Heart right ventricle (tissue), 16 donors: ENCODE measurements around the gene NMNAT3. TPM values are rescaled to one million over a fixed set of nuclear protein-coding genes. Genes with fewer than 3 reads are reported as not detected.

ENCODE experiments used
- ATAC-seq, 8 donors: fragments of 200-7000 bp; cut with Tn5 transposase; one replicate each; pipeline ENCODE4 v1.9.1; 2020; ENCODE audit warnings: mild to moderate bottlenecking in 8 of 8, moderate library complexity in 8 of 8, moderate number of reproducible peaks in 1 of 8
- DNase-seq, 2 donors: peaks; one replicate each; pipeline ENCODE4 v3.0.0-alpha.2; 2020
- H3K27ac ChIP-seq, 10 donors: fragments of 200-600 bp; sonication (generic) in 2 of 10; one replicate each; pipeline versions ENCODE4 v1.5.0 to v1.8.0; 2020 to 2022; ENCODE audit warnings: mild to moderate bottlenecking in 3 of 10
- H3K27me3 ChIP-seq, 7 donors: fragments of 200-600 bp; one replicate each; pipeline ENCODE4 v1.8.0; 2021 to 2022; ENCODE audit warnings: mild to moderate bottlenecking in 2 of 7
- H3K36me3 ChIP-seq, 9 donors: fragments of 200-600 bp; sonication (generic) in 1 of 9; one replicate each; pipeline versions ENCODE4 v1.5.0 to v1.8.0; 2020 to 2022; ENCODE audit warnings: mild to moderate bottlenecking in 2 of 9
- H3K4me1 ChIP-seq, 9 donors: fragments of 200-600 bp; sonication (generic) in 1 of 9; one replicate each; pipeline versions ENCODE4 v1.5.0 to v1.8.0; 2020 to 2022; ENCODE audit warnings: mild to moderate bottlenecking in 4 of 9
- H3K4me3 ChIP-seq, 10 donors: fragments of 200-600 bp; sonication (generic) in 2 of 10; one replicate each; pipeline versions ENCODE4 v1.5.0 to v1.8.0; 2020 to 2022; ENCODE audit warnings: mild to moderate bottlenecking in 7 of 10, moderate library complexity in 2 of 10
- H3K9me3 ChIP-seq, 11 donors: fragments of 200-600 bp in 10 of 11; sonication (generic) in 2 of 11; one replicate each; pipeline versions ENCODE4 v1.5.0 to v1.8.0; 2013 to 2022; ENCODE audit warnings: mild to moderate bottlenecking in 2 of 11, control low read depth in 1 of 11, moderate library complexity in 1 of 11
- WGBS, 2 donors: extraction: QIAGEN DNeasy Blood & Tissue Kit; methylation state at CpG; one replicate each; pipeline ENCODE4 v1.1.7; 2013; ENCODE audit warnings: inconsistent platforms in 1 of 2; 5-methylcytosine and 5-hydroxymethylcytosine counted together
- intact Hi-C, 10 donors: fragments of 100-400 bp; cut with DNase I; formaldehyde crosslinking; loops; one replicate each; pipeline versions ENCODE4 v1.11.1 to v1.14.2; 2022
- polyA plus RNA-seq, 2 donors: library from polyadenylated mRNA; stranded (reverse); fragments of 200-250 nt; gene quantifications; one replicate each; pipeline ENCODE4 v1.2.3, GENCODE V29; 2013
- total RNA-seq, 10 donors: library from RNA; stranded (reverse); fragmentation: NEBNext Ultra II Directional in 3 of 10; extraction: Animal tissue kit (Norgen Biotek cat#: 25700) in 3 of 10; gene quantifications; one replicate each; pipeline versions ENCODE4 v1.2.1 to v1.2.4, GENCODE V29; 2021 to 2023
- TF ChIP-seq, protein P1 (sequence below), 9 donors: fragments of 200-600 bp; sonication (generic) in 2 of 9; IDR thresholded peaks; one replicate each; pipeline versions ENCODE4 v1.5.0 to v1.8.0; 2021 to 2022; ENCODE audit warnings: antibody characterized with exemption in 9 of 9, mild to moderate bottlenecking in 5 of 9, moderate library complexity in 1 of 9
- donor health status: Arrhythmogenic right ventricular cardiomyopathy.
- donor health status: ischemic (EF 13 %, LVEDD 7.1; RV severe dilation, severe dysfunction).
- donor health status: healthy with polysubstance abuse.
- donor health status: DM: no; HTN: yes; CAD: no.
- donor health status: DM: no; HTN: no; CAD: no.
- donor health status: ischemic (EF 25% LVEDD 6.9; RV normal size, moderate dysfunction).
- donor health status: ischemic (EF 25% LVEDD 5.7; RV mildly dilated, moderate dysfunction).
- donor health status: healthy.
- donor health status: DM: yes; HTN: yes; CAD: no.
- donor health status: Ischemic cardiomyopathy.
- donor health status: ischemic (EF 35%, LVEDD 5.7; RV mildly dilated, moderate dysfunction).
- donor health status: nonischemic (EF 11% LVEDD 7.7; RV severe dilation, severe dysfunction).
- donor health status: DM: yes; HTN: yes; CAD: no.
- donor health status: PGD.
- donor health status: ischemic (EF 29% LVEDD 5.4; RV normal size, mild dysfunction).
- donor health status: nonischemic (EF 23%, LVEDD 6.1; RV moderate dilation, normal function).

Gene NMNAT3
- total and polyA plus RNA-seq, 12 donors = 6.2 to 15.3 (median 12.7) TPM

DNA sequence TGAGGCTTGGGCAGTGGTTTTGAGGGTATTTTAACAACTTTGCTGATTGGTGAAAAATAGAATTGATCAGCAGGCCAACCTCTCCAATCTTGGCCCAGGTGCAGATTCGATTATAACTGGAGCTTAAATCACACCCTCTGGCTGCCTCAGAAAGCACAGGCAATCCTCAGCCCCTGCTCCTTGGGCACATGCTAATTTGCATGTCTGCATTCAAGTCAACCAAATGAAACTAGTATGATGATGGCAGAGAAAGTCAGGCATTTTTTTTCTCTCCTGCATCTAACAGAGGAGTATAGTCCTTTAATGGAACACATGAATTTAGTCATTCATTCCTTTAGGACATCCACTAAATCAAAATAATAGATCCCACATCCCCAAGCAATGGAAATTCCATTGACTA is 16.8 kb upstream of the NMNAT3 start:
- intact Hi-C loops = no loop called here
- no peaks in the 10 kb centered on the region for H3K27me3 ChIP-seq
- H3K4me3 ChIP-seq = no peak overlapping the region
- DNase-seq = no peak
- WGBS, 2 donors = 74 to 75% methylated on average over 1 of the region's 1 CpG
- TF ChIP-seq, protein P1, sequence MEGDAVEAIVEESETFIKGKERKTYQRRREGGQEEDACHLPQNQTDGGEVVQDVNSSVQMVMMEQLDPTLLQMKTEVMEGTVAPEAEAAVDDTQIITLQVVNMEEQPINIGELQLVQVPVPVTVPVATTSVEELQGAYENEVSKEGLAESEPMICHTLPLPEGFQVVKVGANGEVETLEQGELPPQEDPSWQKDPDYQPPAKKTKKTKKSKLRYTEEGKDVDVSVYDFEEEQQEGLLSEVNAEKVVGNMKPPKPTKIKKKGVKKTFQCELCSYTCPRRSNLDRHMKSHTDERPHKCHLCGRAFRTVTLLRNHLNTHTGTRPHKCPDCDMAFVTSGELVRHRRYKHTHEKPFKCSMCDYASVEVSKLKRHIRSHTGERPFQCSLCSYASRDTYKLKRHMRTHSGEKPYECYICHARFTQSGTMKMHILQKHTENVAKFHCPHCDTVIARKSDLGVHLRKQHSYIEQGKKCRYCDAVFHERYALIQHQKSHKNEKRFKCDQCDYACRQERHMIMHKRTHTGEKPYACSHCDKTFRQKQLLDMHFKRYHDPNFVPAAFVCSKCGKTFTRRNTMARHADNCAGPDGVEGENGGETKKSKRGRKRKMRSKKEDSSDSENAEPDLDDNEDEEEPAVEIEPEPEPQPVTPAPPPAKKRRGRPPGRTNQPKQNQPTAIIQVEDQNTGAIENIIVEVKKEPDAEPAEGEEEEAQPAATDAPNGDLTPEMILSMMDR (IDR thresholded peaks at IDR 0.05) = no peak
- no peaks in the 10 kb centered on the region for H3K4me1 ChIP-seq
- no peak overlapping the region for H3K27ac ChIP-seq
- H3K36me3 ChIP-seq = no peaks in the 10 kb centered on the region
- no peak for ATAC-seq
- no peaks in the 10 kb centered on the region for H3K9me3 ChIP-seq

- Histone ChIP-seq H3K27ac (no peak overlapping the region), H3K27me3 (no peaks in the 10 kb centered on the region), H3K4me1 (peaks cover 0 to 5% (median 0%) of the 10 kb centered on the region in 9 donors), H3K9me3 (no peaks in the 10 kb centered on the region), H3K36me3 (no peaks in the 10 kb centered on the region), H3K4me3 (no peak overlapping the region)
- DNase-seq (no peak), ATAC-seq (peak in 2 of 8 donors; percentile 37 to 73)
- TF ChIP-seq, protein P1 (IDR thresholded peaks at IDR 0.05) = no peak
- intact Hi-C loops = no loop called here
Observed at GRCh38 chr3:139691619-139692018, 13.8 kb upstream of the NMNAT3 start.

GRCh38 chr3:139689708-139690228 is 12.0 kb upstream of the NMNAT3 start:
- intact Hi-C loops = no loop called here

GRCh38 chr3:139689122-139689521 is 11.3 kb upstream of the NMNAT3 start:
- Histone ChIP-seq H3K27me3 (no peaks in the 10 kb centered on the region), H3K4me1 (peaks cover 0 to 5% (median 0%) of the 10 kb centered on the region in 9 donors), H3K27ac (no peak overlapping the region), H3K36me3 (no peaks in the 10 kb centered on the region), H3K4me3 (no peak overlapping the region), H3K9me3 (peaks cover 0 to 4% (median 0%) of the 10 kb centered on the region in 11 donors)
- intact Hi-C loops = no loop called here
- ATAC-seq (no peak), DNase-seq (no peak)
- TF ChIP-seq, protein P1 (IDR thresholded peaks at IDR 0.05) = no peak
- 45 to 47% methylated on average over 4 of the region's 4 CpGs for WGBS, 2 donors

More at GRCh38 chr3:139689708-139690228, 12.0 kb upstream of the NMNAT3 start:
- 65 to 71% methylated on average over 7 of the region's 7 CpGs for WGBS, 2 donors
- no peak overlapping the region for H3K4me3 ChIP-seq
- no peaks in the 10 kb centered on the region for H3K27me3 ChIP-seq
- TF ChIP-seq, protein P1 (IDR thresholded peaks at IDR 0.05) = no peak
- peaks cover 0 to 5% (median 0%) of the 10 kb centered on the region in 9 donors for H3K4me1 ChIP-seq
- H3K36me3 ChIP-seq = no peaks in the 10 kb centered on the region
- no peaks in the 10 kb centered on the region for H3K9me3 ChIP-seq
- DNase-seq (no peak), ATAC-seq (no peak)
- no peak overlapping the region for H3K27ac ChIP-seq
